RPMI7951 (cell line): Measurements from ENCODE around the gene SLC15A2. TPM values are rescaled to one million over a fixed set of nuclear protein-coding genes. Genes with fewer than 3 reads are reported as not detected.
"Not testable (repeated sequence)": the region's sequence is repeated elsewhere in the genome, so short reads cannot be mapped to it uniquely, and the experiment has no call there.

Experiments used
- DNase-seq: peaks from one replicate; pipeline ENCODE4 v3.0.0-alpha.2; 2012; ENCODE audit warnings: low read depth
- total RNA-seq: library from RNA; depleted of rRNA; stranded (reverse); fragments of >200 nt; shearing (Covaris generic); gene quantifications from 2 replicates; pipeline ENCODE4 v1.2.3, GENCODE V29; 2014

The SLC15A2 gene
- total RNA-seq, 1 experiment from 2014 or later = 0.24 TPM

DNA sequence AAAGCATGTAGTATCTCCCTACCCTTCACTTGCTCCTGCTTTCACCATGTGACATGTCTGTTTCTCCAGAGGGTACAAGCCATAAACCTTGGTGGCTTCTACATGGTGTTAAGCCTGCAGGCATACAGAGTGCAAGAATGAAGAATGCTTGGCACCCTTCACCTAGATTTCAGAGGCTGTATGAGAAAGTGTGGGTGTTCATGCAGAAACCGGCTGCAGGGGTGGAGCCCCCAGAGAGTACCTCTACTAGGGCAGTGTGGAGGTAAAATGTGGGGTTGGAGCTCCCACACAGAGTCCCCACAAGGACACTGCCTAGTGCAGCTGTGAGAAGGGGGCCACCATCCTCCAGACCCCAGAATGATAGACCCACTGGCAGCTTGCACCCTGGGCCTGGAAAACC lies 32.2 kb downstream of the SLC15A2 start:
- DNase-seq = no peak

DNA sequence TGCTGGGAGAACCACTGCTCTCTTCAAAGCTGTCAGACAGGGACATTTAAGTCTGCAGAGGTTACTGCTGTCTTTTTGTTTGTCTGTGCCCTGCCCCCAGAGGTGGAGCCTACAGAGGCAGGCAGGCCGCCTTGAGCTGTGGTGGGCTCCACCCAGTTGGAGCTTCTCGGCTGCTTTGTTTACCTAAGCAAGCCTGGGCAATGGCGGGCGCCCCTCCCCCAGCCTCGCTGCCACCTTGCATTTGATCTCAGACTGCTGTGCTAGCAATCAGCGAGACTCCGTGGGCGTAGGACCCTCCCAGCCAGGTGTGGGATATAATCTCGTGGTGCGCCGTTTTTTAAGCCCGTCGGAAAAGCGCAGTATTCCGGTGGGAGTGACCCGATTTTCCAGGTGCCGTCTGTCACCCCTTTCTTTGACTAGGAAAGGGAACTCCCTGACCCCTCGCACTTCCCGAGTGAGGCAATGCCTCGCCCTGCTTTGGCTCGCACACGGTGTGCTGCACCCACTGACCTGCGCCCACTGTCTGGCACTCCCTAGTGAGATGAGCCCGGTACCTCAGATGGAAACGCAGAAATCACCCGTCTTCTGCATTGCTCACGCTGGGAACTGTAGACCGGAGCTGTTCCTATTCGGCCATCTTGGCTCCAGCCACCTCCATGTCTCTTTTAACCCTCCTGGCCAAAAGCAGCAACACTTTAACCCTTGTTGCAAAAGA lies 44.1 kb downstream of the SLC15A2 start:
- not testable (repeated sequence) for DNase-seq

DNA sequence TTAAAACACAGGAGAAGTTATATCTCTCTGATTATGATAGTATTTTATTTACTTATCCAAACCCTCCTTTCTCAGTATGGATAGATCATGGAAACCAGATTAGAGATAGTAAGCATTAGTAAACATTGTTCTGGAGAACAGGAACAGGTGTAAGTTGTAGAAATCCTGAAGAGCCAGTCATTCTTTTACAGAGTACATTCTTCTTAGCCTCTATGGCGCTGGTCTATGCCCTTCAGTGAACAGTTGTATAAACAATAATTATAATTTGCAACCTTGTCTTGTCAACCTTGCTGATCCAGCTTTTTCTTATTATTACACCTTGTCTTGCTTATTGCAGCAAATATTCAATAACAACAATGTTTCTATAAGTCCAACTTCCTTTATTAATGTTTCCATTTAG lies 47.4 kb downstream of the SLC15A2 start:
- DNase-seq = no peak

DNA sequence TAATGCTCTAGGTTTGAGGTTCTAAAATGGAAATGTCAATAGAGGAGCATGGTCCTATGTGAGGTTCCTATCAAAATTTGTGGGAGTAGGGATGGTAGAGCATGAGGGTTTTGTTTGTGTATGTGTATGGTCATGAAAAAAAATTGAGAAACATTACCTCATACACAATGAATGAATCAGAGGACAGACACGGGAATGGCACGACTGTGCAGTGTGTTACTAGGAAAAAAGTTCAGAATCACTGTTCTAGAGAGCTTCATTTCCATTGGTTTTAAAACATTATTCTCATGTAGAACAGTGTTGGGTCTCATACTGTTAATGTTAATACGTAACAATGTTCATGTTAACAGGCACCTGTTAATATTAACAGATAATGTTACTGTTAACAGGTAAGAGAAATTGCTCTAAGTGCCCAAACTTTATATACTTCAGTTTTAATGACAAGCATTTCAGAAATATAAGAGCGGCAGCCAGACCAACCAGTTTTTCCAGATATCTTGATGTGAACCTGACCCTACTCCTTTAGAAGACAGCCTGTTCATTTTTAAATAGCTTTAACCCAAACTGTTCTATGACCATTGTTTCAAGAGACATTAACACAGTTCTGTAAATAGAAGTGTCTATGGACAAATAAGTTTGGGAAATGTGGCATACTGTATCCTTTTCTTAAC lies 48.0 kb downstream of the SLC15A2 start:
- no peak for DNase-seq

DNA sequence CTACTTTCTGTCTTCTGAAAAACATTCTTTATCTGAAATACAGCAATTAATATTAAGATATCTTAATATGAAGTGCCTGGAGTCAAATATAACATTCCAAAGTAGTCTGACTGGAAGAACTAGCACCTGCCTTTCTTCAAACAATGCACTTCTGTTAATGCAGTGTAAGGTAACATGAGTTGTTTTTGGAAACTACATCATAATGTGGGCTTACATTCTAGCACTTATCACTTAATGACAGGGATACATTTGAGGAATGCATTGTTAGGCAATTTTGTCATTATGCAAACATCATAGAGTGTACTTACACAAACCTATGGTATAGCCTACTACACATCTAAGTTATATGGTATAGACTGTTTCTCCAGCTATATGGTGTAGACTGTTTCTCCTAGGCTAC lies 49.2 kb downstream of the SLC15A2 start:
- no peak for DNase-seq

DNA sequence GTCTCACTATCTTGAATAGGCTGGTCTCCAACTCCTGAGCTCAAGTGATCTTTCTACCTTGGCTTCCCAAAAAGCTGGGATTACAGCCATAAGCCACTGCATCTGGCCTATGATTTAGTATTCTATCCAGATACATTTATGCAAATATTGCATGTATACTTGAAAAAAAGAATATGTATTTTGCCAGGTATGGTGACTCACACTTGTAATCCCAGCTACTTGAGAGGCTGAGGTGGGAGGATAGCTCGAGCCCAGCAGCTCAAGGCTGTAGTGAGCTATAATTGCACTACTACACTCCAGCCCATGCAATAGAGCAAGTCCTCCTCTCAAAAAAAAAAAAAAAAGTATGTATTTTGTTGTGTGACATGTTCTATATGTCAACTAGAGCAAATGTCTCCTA lies 54.4 kb downstream of the SLC15A2 start:
- no peak for DNase-seq

DNA sequence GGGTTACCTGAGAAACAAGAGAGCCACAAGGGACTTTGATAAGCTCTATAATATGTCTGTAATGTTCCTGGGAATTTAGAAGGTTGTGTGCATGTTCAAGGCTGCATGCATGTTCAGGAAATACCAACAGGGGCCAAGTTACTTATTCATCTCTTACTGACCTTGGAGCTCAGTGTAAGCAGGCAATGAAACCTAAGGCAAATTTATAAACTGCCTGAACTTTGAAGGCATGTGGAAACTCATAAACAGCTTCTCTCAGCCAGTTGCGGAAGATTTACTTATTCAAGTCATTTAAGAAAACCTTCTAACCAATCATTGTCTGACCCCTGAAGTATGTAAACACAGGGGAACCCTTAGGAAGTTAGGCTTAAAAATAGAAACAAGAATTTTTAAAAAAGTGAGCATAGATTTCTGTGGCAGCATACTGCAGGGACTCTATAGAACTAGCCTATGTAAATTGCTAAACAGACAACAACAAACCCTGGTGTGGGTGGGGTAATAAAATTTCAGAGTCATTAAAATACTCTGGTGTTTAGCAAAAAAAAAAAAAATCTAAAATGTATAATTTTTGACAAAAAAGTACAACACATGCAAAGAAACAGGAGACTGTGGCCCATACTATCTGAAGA lies 57.2 kb downstream of the SLC15A2 start:
- DNase-seq = no peak

DNA sequence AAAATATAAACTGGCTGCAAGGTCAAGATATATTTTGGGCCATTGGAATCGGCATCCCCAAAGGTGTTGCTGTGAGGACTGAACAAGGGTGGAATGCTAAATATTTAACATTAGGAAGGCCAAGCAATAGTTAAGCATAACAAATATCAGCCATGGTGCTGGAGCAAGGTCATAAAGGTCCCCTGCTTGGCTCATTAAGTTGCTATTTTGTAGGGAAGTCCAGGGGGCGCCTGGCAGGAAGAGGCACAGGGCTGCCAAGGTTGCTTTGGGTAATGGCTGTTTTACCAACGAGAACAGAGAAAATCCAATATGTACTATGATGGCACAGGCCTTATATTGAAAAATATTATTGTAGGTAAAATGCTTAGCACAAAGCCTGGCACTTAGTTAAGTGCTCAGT lies 62.2 kb downstream of the SLC15A2 start:
- DNase-seq = no peak

DNA sequence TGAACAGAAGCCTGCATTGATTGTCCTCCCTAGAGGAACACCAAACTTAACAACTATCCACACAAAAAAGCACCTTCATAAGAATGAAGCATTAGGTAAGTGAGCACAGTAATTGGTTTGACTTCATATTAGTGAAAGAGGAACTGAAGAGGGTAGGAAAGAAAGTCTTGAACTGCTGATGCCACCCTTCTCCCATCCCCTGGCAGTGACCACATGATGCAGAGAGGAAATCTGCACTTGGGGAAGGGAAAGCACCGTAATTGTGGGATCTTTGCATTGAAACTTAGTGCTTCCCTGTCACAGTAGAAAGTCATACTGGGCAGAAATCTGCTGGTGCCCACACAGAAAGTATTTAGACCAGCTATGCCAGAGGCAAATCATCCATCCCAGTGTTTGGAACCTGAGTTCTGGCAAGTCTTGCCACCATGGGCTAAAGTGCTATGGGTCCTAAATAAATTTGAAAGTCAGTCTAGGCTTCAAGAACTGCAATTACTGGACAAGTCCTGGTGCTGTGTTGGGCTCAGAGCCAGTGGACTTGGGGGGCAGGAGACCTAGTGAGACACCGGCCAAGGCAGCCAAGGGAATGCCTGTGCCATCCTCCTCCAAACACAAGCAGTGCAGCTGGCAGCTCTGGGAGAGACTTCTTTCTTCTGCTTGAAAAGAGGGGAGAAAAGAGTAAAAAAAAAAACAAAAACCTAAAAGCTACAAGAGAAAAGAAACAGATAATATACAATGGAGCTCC lies 63.6 kb downstream of the SLC15A2 start:
- no peak for DNase-seq

DNA sequence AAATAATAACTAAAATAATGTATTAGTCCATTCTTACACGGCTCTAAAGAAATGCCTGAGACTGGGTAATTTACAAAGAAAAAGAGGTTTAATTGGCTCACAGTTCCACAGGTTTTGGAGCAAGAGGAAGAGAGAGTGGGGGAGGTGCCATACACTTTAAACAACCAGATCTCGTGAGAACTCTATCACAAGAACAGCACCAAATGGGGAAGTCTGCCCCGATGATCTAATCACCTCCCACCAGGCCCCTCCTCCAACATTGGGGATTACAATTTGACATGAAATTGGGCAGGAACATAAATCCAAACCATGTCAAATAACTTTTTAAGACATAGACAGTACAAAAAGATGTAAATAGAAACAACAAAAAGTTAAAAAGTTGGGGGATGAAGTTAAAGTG lies 64.6 kb downstream of the SLC15A2 start:
- DNase-seq = no peak

DNA sequence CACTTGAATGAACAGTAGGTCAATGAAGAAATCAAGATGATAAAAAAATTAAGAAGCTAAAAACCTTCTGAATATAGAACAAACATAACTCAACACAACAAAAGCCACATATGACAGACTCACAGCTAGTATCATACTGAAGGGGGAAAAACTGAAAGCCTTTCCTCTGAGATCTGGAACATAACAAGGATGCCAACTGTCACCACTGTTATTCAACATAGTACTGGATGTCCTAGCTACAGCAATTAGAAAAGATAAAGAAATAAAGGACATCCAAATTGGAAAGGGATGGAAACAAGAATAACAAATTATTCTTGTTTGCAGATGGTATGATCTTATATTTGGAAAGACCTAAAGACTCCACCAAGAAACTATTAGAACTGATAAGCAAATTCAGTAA lies 67.1 kb downstream of the SLC15A2 start:
- DNase-seq = no peak

DNA sequence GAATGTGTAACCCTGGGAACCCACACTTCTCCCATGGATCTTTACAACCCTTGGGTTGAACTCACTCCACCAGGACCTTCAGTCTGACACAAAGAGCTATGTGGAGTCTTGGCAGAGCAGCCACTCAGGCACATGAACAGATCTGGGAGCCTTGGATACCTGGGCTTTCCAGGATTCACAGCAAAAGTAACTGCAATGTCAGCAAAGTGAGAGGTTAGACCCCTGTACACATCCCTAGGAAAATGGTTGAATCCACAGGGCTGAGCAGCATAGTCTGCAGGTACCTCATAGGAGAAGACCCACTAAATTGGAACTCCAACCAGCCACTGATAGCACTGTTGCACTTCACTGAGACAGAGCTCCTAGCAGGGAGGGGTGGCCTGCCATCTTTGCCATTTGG lies 68.2 kb downstream of the SLC15A2 start:
- DNase-seq = no peak

DNA sequence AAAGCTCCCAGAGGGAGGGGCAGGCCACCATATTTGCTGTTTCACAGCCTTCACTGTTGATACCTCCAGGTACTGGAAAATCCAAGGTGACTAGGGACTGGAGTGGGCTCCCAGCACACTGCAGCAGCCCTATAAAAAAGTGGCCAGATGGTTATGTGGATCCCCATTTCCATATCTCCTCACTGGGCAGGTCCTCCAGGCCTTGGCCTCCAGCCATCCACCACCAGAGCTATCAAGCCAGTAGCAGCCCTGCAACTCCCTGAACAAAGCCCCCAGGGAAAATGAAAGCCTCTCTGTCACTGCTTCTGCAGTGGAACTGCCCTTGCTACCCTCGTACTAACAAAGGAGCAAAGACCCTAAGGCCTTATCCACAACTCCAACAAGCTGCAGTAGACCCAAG lies 69.4 kb downstream of the SLC15A2 start:
- no peak for DNase-seq

DNA sequence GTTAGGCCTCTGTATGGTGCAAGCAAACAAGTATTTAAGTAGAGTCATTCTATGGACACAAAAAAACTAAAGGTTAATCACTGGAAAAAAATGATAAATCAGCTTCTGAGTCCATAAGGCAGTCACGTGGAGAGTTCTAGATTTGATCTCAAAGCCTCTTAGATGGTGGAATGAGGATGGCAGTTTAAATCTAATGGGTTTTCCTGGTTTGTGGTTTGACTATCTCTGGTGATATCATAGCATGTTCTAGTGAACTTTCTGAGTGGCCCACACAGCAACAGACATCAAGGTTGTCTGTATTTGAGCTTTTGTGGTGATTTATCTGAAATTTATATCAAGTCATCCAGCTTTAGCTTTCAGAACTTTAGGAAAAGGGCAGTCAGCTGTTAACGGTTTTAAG lies 75.4 kb downstream of the SLC15A2 start:
- no peak for DNase-seq

DNA sequence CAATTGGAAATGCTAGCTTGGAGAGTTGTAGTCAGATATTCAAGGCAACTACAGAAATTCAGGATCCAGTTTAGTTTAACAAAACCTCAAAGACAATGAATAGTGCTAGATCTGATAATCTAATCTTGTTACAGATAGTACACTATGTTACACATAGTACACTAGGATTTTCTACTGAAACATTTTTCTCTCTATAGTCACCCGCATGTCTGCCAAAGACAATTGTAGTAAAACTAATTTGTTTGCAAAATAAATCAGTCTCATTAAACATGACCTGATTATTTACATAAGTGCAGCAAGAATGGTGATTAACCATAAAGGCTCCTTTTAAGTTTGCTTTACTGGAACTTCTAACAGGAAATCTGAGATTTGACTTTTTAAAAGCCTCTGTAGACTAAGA lies 75.8 kb downstream of the SLC15A2 start:
- no peak for DNase-seq

DNA sequence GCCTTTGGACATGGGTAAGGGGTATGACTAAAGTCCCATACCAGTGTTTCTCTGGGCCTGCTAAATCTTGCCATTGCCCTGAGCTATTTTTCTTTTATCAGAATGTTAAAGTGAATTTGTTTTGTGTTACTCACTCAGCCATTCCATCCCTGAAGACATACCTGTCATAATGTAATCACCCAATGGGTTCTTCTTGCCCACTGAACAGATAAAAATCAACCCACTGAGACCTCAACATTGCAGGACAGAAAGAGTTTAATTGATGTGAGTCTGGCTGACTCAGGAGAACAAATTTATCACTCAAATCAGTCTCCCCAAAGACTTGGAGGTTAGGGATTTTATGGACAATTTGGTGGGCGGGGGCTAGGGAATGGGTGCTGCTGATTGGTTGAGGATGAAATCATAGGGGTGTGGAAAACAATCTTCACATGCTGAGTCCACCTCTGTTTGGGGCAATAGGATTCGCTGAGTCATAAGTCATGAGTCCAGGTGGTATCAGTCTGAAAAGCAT lies 80.5 kb downstream of the SLC15A2 start:
- peak; percentile 50 for DNase-seq

DNA sequence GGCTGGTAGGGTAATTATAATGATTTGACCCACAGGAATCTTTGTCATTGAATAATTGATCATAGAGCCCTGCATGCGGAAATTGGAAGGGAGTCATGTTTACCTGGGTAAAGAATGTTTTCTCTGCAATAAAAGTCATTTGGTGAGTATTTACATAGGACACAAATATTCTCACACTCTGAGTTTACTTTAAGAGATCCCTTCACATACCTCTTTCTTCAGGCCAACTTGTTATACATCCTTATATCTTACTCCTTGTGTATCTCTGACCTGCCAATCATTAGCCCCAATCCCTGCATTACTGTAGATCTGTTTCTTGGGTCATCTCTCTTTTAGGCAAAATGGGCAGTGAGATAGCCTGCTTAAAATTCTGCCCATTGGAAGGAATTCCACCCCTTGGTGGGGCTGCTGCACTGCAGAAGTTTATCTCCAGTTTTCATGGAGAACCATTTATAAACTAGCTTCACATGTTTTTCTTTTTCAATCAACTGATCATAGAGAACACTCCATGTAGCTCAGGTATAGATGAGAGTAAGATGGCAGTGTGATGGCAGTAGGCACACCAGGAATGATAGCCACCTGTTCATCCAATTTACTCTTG lies 81.6 kb downstream of the SLC15A2 start:
- DNase-seq = no peak

DNA sequence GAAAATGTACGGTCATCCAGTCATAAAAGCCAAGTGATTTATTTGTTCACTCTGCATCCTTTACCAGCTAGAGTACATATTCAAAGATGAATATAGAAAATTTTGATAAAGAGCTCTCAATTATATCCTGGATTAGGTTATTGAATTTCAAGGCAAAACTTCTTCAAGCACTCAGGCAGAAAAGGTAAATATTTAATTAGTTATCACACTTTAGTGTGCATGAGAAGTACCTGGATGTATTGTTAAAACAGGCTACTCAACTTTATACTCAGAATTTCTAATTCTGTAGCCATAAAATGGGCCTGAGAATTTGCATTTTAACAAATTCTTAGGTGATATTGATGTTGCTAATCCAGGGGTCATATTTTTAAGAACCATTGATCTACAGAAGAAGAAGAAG lies 82.5 kb downstream of the SLC15A2 start:
- DNase-seq = no peak

DNA sequence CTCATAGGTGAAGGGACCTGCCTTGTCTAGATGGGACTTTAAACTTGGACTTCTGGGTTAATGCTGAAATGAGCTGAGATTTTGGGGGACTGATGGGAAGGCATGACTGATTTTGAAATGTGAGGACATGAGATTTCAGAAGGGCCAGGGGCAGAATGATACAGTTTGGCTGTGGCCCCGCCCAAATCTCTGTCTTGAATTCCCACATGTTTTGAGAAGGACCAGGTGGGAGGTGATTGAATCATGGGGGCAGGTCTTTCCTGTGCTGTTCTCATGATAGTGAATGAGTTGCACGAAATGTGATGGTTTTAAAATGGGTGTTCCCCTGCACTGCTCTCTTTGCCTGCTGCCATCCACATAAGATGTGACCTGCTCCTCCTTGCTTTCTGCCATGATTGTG lies 85.0 kb downstream of the SLC15A2 start:
- no peak for DNase-seq

DNA sequence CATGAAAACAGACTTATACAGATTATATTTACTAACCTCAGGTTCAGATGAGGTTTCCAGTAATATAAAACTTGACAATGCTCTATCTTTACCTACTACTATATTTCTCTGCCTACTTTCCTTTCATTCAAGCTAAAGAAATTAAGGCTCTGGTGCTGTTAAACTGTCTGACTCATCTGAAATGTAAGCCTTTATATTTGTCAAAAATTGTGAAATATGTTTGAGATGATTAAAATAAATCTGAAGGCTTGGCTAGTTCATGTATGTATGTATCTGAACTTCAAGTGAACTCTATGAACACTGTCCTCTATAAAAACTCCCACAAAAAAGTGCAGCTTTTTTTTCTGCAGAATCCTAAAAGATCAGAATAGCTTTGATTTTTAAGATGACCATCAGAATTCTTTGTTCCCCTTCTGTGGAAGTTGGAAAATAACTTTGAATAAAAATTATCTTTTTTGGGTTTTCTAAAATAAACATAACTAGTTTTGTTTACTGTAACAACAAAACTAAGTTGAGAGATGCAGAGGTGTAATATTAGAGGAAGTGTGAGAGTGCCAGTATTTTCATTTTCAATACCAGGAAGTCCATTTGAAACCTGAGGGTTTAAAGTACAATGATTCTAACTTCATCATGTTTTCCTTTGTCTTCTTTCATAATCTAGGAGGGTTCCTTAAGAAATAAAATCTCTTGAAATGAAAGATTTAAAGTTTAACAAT lies 85.7 kb downstream of the SLC15A2 start:
- DNase-seq = no peak

DNA sequence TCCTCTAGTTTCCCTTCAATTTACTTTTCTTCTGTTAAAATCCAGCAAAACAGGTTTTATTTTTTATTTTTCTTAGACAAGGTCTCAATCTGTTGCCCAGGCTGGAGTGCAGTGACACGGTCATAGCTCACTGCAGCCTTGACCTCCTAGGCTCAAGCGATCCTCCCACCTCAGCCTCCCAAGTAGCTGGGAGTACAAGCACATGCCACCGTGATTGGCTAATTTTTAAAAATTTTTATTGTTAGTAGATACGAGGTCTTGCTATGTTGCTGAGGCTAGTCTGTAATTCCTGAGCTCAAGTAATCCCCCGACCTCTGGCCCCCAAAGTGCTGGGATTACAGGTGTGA lies 86.2 kb downstream of the SLC15A2 start:
- no peak for DNase-seq
